ENCODE data around the gene CYB5R2.
A peak's percentile ranks its signal among the peaks of the same experiment; 100 is the strongest.

Gene CYB5R2

DNA sequence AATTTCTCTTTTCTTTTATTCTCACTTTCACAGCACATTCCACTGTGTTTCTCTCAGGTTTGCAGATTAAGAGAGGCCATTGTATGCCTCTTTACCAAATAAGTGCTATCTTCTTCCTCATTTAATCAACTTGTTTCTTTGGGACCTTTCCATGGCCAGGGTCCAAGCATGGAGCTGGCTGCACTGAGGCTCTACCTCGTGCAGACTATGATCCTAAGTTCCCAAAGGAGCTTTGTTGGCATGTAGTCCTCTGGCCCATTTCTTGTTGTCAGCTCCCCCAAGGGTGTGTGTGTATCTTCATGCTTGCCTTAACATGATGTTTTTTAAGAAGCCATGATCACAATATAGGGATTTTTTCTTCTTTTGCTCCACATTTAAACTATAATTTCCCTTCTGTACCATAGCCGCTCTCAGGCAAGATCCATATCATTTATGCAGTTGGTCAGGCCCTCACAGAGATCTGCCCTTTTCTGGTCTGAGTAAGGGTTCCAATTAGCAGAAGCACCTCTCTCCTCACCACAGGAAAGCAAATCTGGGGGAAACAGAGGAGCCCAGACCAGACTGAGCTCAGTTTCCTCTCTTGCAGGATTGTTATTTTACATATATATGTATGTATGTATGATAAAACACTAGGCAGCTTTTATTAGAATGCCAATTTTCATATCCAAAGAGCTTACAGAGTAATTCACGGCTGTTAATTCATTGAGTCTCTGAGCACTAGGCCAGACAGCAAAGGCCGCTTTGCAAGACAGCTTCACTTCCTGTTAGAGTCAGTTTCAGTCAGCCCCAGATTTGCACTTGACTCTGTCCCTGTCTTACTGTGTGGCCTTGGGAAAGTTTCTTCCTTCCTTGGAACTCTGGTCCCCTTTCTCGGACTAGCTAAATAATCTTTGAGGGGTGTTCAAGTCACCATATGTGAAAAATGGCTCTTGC is 34.3 kb downstream of the CYB5R2 start:
- intact Hi-C loops (cut with DNase I; ENCODE audit: low total_unique reads): no loop called here
- H3K9me3 ChIP-seq: no peaks in the 10 kb centered on the region
- peaks cover 0 to 10% (median 2%) of the 10 kb centered on the region in 4 donors for H3K4me1 ChIP-seq
- peak overlapping the region in 1 of 2 donors; percentile 63 for H3K27ac ChIP-seq
- no peak overlapping the region for H3K4me3 ChIP-seq
- DNase-seq: peak in 1 of 2 donors; percentile 63
- peaks cover 40 to 83% (median 58%) of the 10 kb centered on the region in 3 donors for H3K36me3 ChIP-seq
- no peaks in the 10 kb centered on the region for H3K27me3 ChIP-seq
- TF ChIP-seq, protein P1, sequence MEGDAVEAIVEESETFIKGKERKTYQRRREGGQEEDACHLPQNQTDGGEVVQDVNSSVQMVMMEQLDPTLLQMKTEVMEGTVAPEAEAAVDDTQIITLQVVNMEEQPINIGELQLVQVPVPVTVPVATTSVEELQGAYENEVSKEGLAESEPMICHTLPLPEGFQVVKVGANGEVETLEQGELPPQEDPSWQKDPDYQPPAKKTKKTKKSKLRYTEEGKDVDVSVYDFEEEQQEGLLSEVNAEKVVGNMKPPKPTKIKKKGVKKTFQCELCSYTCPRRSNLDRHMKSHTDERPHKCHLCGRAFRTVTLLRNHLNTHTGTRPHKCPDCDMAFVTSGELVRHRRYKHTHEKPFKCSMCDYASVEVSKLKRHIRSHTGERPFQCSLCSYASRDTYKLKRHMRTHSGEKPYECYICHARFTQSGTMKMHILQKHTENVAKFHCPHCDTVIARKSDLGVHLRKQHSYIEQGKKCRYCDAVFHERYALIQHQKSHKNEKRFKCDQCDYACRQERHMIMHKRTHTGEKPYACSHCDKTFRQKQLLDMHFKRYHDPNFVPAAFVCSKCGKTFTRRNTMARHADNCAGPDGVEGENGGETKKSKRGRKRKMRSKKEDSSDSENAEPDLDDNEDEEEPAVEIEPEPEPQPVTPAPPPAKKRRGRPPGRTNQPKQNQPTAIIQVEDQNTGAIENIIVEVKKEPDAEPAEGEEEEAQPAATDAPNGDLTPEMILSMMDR (IDR thresholded peaks at IDR 0.05): no peak

DNA sequence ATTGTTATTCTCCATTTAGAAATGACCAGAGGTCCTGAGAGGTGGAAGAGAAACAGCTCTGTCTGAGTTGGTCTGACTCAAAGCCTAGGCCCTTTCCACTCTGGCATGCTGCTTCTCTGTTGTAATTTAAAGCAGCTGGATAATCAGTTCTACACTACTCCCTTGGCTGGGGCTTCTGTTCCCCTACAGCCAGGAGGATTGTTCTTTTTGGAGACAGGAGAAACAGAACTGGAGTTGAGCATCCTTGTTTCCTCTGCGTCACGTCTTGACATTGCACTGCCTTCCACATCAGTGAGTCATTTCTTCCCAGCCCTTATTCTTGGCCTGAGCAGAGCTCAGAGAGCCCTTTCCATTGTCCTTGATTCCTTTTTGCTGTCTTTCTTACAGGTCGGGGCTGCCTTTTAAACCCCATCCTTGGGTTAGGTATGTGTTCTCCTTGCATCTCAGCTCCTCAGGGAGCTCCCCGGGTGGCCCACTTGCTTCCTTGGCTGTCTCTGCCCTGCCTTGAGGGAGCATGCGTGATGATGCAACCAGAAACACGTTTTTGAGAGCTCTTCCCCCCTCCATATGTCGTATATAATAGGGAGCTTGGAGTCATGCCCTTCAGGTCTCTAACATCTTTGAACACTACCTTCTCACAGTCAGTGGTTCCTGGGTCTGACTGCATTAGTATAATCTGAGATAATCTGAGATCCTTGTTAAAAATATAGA is 35.7 kb downstream of the CYB5R2 start:
- intact Hi-C loops (cut with DNase I; ENCODE audit: low total_unique reads): no loop called here

DNA sequence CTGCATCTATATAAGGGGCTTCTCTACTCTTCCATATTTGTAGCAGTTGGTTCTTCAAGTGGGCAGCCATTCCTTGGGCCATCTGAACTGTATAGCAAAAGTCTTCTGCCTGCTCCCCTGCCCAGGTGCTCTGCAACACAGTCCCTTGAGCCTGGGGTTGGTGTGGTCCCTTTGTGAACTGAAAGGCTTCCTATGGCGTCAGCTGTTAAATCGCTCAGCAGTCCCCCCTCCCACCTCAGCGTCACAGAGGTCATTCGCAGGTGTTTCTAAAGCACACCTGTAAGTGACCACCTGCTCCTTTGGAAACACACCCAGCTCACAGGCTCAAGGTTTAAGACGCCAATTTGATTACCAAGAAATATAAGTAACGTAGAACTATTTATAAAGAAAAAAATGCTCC is 37.0 kb downstream of the CYB5R2 start:
- peaks cover 37 to 88% (median 63%) of the 10 kb centered on the region in 3 donors for H3K36me3 ChIP-seq
- H3K27me3 ChIP-seq: no peaks in the 10 kb centered on the region
- peaks cover 0 to 10% (median 2%) of the 10 kb centered on the region in 4 donors for H3K4me1 ChIP-seq
- intact Hi-C loops (cut with DNase I; ENCODE audit: low total_unique reads): no loop called here
- TF ChIP-seq, protein P1 (IDR thresholded peaks at IDR 0.05): no peak
- no peaks in the 10 kb centered on the region for H3K9me3 ChIP-seq
- DNase-seq: no peak
- no peak overlapping the region for H3K4me3 ChIP-seq
- H3K27ac ChIP-seq: no peak overlapping the region

More for the DNA sequence above, 35.7 kb downstream of the CYB5R2 start:
- TF ChIP-seq, protein P1 (IDR thresholded peaks at IDR 0.05): no peak
- H3K36me3 ChIP-seq: peaks cover 37 to 88% (median 61%) of the 10 kb centered on the region in 3 donors
- peak; percentile 74 to 76 for DNase-seq
- peaks cover 0 to 10% (median 2%) of the 10 kb centered on the region in 4 donors for H3K4me1 ChIP-seq
- peak overlapping the region; percentile 10 to 63 for H3K27ac ChIP-seq
- no peaks in the 10 kb centered on the region for H3K27me3 ChIP-seq
- no peaks in the 10 kb centered on the region for H3K9me3 ChIP-seq
- H3K4me3 ChIP-seq: no peak overlapping the region

DNA sequence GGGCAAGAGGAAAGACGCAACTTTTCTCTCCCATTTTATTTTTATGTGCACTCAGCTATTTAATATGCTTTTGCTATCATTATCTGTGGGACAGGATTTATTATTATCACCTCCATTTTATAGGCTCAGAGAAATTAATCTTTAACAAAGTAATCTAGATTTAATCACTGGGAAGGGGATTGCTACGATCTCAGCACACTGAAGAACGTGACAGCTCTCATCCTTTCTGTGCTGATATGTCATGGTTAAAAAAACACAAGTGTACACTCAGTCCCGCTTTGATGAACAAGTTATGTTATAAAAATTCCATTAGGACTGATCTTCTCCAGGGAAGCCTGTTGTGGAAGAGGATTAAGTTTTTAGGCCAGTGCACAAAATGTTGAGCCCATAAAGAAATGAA is 37.6 kb downstream of the CYB5R2 start:
- intact Hi-C loops (cut with DNase I; ENCODE audit: low total_unique reads): no loop called here
- Histone ChIP-seq H3K9me3 (no peaks in the 10 kb centered on the region), H3K4me1 (peaks cover 0 to 10% (median 2%) of the 10 kb centered on the region in 4 donors), H3K27ac (no peak overlapping the region), H3K4me3 (no peak overlapping the region), H3K36me3 (peaks cover 37 to 88% (median 63%) of the 10 kb centered on the region in 3 donors), H3K27me3 (no peaks in the 10 kb centered on the region)
- TF ChIP-seq, protein P1 (IDR thresholded peaks at IDR 0.05): no peak
- DNase-seq: no peak

DNA sequence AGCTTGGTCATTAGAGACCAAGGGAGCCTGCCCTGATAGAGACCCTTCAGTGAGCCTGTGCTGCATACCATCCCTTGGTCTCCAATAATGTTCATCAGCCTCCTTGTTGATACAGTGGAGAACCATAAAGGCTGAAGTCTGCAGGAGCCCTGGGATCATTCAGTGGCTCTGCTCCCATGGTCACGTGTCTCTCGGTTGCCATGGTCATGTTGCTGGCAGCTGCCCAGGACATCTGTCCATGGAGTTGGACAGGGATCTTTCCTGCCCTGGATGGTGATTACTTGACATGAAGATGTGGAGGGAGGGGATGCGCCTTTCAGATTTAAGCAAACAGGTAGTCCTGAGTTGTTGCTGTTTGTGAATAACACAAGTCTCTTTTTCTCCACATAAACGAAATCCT is 38.2 kb downstream of the CYB5R2 start:
- peaks cover 0 to 10% (median 2%) of the 10 kb centered on the region in 4 donors for H3K4me1 ChIP-seq
- no peak overlapping the region for H3K27ac ChIP-seq
- no peak for DNase-seq
- no peak overlapping the region for H3K4me3 ChIP-seq
- peaks cover 36 to 88% (median 62%) of the 10 kb centered on the region in 3 donors for H3K36me3 ChIP-seq
- H3K27me3 ChIP-seq: no peaks in the 10 kb centered on the region
- intact Hi-C loops (cut with DNase I; ENCODE audit: low total_unique reads): no loop called here
- no peaks in the 10 kb centered on the region for H3K9me3 ChIP-seq
- TF ChIP-seq, protein P1 (IDR thresholded peaks at IDR 0.05): no peak

All from tibial artery (tissue), 4 donors.